Colonic mucosa (tissue), 4 donors: Measurements from ENCODE around the gene COL4A6. TPM values are rescaled to one million over a fixed set of nuclear protein-coding genes. Genes with fewer than 3 reads are reported as not detected.

Source experiments
- DNase-seq: peaks from one replicate; pipeline ENCODE4 v3.0.0-alpha.2; 2020
- H3K27ac ChIP-seq: fragments of 200-600 bp; one replicate; pipeline ENCODE4 v1.8.0; 2021
- H3K27me3 ChIP-seq: fragments of 200-600 bp; one replicate; pipeline ENCODE4 v1.8.0; 2021
- H3K36me3 ChIP-seq: fragments of 200-600 bp; one replicate; pipeline ENCODE4 v1.8.0; 2021
- H3K4me1 ChIP-seq: fragments of 200-600 bp; one replicate; pipeline ENCODE4 v1.8.0; 2021; ENCODE audit warnings: mild to moderate bottlenecking
- H3K4me3 ChIP-seq: fragments of 200-600 bp; one replicate; pipeline ENCODE4 v1.8.0; 2021
- H3K9ac ChIP-seq, 2 donors: one replicate each; pipeline ENCODE4 v1.7.0; 2013; ENCODE audit warnings: control low read depth in 2 of 2, low read depth in 2 of 2, low read length in 2 of 2
- H3K9me3 ChIP-seq: fragments of 200-600 bp; one replicate; pipeline ENCODE4 v1.8.0; 2021
- intact Hi-C: fragments of 100-400 bp; cut with DNase I; formaldehyde crosslinking; loops from one replicate; pipeline ENCODE4 v1.14.1; 2022
- total RNA-seq, 2 donors: library from RNA; stranded (reverse); fragmentation: NEBNext Ultra II Directional in 1 of 2; extraction: Animal tissue kit (Norgen Biotek cat#: 25700) in 1 of 2; gene quantifications; one replicate each; pipeline ENCODE4 v1.2.1, GENCODE V29; 2021
- TF ChIP-seq, protein P1 (sequence below): fragments of 200-600 bp; IDR thresholded peaks from one replicate; pipeline ENCODE4 v1.8.0; 2022; ENCODE audit warnings: antibody characterized with exemption, mild to moderate bottlenecking
- donor health status: healthy.
- donor health status: DM: no; HTN: no; CAD: no.
- donor health status: DM: no; HTN: no; CAD: no.

The COL4A6 gene
- total RNA-seq, 2 donors from 2014 or later: 1.1 to 1.8 TPM

DNA sequence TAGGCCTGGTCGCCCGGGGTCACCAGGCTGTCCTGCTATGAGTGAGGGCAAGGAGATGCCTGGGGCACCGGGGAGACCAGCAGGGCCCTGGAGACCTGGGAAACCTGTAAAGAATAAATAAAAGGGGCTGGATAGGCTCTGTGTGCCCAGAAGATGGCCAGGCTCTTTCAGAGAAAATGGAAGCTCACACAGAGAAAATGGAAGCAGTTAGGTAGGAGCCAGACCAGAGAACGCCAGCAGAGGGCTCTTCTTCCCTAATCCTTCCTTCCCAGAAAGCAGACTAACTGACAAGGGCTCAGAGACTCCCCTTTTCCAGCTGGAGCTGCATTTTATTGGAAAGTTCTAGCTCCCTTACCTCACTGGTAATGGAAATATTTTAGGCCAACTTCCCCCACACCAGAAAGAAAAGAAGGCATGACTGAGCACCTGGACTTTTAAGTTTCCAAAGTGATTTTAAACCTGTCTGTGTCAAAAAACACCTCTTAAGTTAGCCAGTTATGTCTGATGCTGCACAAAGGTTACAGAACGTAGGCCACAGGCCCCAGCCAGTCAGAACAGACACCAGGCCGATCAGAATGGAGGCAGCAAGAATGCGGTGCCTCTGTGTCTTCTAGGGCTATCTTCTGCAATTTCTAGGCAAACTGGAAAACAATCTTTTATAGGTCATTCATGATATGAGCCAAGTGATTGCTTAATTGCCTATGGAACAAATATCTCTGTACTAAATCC is 272.7 kb downstream of the COL4A6 start:
- intact Hi-C loops: no loop called here

DNA sequence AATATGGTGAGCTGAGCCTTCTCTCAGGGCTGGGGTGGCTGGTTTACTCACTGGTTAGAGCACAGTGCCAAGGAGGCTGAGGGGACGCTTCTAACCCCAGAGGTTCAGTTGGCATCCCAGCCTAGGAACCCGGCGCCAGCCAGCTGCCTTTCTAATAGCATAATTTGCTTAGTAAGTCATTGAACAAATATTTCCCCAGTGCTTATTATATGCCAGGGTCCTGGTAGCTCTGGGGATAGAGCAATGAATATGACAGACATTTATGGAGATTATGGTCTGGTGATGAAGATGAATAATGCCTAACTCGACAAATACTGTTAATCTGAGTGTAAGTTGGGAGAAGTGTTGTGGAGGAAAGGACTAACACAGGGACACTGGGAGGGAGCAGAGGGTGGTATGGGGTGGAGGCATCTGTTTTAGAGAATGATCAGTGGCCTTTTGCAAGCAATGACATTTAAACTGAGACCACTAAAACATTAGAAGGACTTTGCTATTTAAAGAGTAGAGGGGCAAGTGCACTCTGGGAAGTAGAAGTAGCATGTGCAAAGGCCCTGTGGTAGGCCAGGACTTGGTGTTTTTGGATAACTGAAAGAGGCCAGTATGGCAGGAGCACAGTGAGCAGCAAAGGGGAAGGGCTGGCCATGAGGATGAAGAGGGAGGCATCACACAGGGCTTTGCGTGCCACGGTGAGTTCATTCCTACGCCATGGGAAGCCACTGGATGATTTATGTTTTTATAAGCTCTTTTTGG is 274.7 kb downstream of the COL4A6 start:
- H3K9me3 ChIP-seq: no peaks in the 10 kb centered on the region
- H3K36me3 ChIP-seq: no peaks in the 10 kb centered on the region
- H3K4me3 ChIP-seq: no peak overlapping the region
- intact Hi-C loops: no loop called here
- DNase-seq: no peak
- H3K9ac ChIP-seq: no peak overlapping the region
- no peaks in the 10 kb centered on the region for H3K27me3 ChIP-seq
- H3K27ac ChIP-seq: no peak overlapping the region
- no peaks in the 10 kb centered on the region for H3K4me1 ChIP-seq
- TF ChIP-seq, protein P1, sequence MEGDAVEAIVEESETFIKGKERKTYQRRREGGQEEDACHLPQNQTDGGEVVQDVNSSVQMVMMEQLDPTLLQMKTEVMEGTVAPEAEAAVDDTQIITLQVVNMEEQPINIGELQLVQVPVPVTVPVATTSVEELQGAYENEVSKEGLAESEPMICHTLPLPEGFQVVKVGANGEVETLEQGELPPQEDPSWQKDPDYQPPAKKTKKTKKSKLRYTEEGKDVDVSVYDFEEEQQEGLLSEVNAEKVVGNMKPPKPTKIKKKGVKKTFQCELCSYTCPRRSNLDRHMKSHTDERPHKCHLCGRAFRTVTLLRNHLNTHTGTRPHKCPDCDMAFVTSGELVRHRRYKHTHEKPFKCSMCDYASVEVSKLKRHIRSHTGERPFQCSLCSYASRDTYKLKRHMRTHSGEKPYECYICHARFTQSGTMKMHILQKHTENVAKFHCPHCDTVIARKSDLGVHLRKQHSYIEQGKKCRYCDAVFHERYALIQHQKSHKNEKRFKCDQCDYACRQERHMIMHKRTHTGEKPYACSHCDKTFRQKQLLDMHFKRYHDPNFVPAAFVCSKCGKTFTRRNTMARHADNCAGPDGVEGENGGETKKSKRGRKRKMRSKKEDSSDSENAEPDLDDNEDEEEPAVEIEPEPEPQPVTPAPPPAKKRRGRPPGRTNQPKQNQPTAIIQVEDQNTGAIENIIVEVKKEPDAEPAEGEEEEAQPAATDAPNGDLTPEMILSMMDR: no peak

More for the DNA sequence above, 272.7 kb downstream of the COL4A6 start:
- no peak for DNase-seq
- Histone ChIP-seq H3K9me3 (no peaks in the 10 kb centered on the region), H3K4me1 (no peaks in the 10 kb centered on the region), H3K27ac (no peak overlapping the region), H3K9ac (no peak overlapping the region), H3K4me3 (no peak overlapping the region), H3K36me3 (no peaks in the 10 kb centered on the region), H3K27me3 (no peaks in the 10 kb centered on the region)
- TF ChIP-seq, protein P1: no peak

DNA sequence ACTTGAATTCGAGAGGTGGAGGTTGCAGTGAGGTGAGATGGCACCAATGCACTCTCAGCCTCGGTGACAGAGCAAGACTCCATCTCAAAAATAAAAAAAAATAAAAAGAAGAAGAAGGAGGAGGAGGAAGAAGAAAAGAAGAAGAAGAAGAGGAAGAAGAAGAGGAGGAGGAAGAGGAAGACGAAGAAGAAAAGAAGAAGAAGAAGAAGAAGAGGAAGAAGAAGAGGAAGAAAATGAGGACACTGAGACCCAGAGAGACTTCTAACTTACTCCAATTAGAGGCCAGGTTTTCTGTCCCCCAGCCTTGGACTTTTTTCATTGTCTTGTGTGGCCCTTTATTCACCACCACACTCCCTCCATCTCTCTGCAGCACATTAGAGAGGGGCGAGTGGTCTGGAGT is 276.0 kb downstream of the COL4A6 start:
- TF ChIP-seq, protein P1: no peak
- H3K27me3 ChIP-seq: no peaks in the 10 kb centered on the region
- H3K9me3 ChIP-seq: no peaks in the 10 kb centered on the region
- no peak overlapping the region for H3K27ac ChIP-seq
- intact Hi-C loops: no loop called here
- no peak for DNase-seq
- H3K36me3 ChIP-seq: no peaks in the 10 kb centered on the region
- no peak overlapping the region for H3K9ac ChIP-seq
- H3K4me1 ChIP-seq: no peaks in the 10 kb centered on the region
- H3K4me3 ChIP-seq: no peak overlapping the region

DNA sequence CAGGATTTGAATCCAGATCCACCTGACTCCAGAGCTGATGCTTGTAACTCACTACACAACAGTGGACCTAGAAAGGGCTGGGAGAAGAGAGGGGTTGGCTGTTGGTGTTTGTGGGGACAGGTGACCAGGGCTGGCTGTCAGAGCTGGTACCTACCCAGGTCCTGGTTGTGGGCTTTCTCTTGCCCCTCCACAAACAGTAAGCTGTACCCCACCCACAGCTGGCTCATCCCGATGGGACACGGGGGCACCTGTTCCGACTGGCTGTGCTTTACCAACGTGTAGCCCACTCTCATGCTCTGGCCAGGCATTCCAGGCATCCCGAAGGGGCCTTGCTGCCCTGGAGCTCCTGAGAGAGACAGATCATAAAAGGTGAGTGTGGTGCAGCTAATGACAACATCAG is 277.9 kb downstream of the COL4A6 start:
- Histone ChIP-seq H3K4me3 (no peak overlapping the region), H3K27ac (no peak overlapping the region), H3K9ac (no peak overlapping the region), H3K4me1 (no peaks in the 10 kb centered on the region), H3K36me3 (no peaks in the 10 kb centered on the region), H3K9me3 (no peaks in the 10 kb centered on the region), H3K27me3 (no peaks in the 10 kb centered on the region)
- intact Hi-C loops: no loop called here
- TF ChIP-seq, protein P1: no peak
- no peak for DNase-seq

DNA sequence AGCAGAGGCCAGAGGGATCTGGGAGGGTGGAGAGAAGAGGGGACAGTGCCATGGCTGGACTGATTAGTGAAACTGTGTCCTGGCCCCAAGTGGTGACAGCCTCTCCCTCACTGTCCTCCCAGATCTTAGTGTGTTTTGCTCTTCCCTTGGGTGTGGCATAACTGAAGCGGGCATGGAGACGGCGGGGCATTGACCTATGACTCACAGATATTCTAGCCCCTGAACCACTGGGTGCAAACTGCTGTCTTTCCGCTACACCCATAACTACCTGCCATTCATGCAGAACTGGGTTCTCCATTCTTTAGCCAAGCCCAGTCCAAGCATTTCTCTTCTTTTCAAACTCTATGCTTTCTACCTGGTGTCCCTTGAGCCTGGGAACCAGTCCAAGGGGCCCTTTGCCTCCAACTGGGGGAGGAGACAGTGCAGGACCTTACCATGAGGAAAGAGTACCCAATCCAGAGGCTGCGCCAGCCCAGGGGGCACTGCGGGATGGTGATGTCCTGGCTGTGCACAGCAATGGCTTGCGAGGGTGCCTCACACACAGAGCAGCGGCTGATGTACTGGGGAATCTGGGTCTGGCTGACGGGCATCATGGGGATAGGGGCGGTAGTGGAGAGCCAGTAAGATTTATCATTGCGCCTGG is 279.1 kb downstream of the COL4A6 start:
- no peaks in the 10 kb centered on the region for H3K9me3 ChIP-seq
- intact Hi-C loops: no loop called here
- no peak overlapping the region for H3K4me3 ChIP-seq
- no peaks in the 10 kb centered on the region for H3K4me1 ChIP-seq
- TF ChIP-seq, protein P1: no peak
- H3K27ac ChIP-seq: no peak overlapping the region
- H3K36me3 ChIP-seq: no peaks in the 10 kb centered on the region
- H3K9ac ChIP-seq: no peak overlapping the region
- DNase-seq: no peak
- H3K27me3 ChIP-seq: no peaks in the 10 kb centered on the region
